Gastrocnemius medialis (tissue), 4 donors: ENCODE data around the gene CCDC91. TPM values are rescaled to one million over a fixed set of nuclear protein-coding genes. Genes with fewer than 3 reads are reported as not detected.

Experiments used
- ATAC-seq, 2 donors: fragments of 150-250 bp; one replicate each; pipeline ENCODE4 v1.9.1; 2016
- DNase-seq, 2 donors: peaks; one replicate each; pipeline ENCODE4 v3.0.0-alpha.2; 2019
- H3K27ac ChIP-seq, 4 donors: fragments of 200-600 bp; sonication (generic); 1 replicate in 1 of 4; 2 replicates in 3 of 4; pipeline ENCODE4 v1.5.1; 2016 to 2018; ENCODE audit warnings: mild to moderate bottlenecking in 2 of 4, moderate library complexity in 1 of 4
- H3K27me3 ChIP-seq, 3 donors: fragments of 200-600 bp; sonication (generic) in 2 of 3; 1 replicate in 1 of 3; 2 replicates in 2 of 3; pipeline versions ENCODE4 v1.5.1 to v1.6.0; 2016 to 2019; ENCODE audit warnings: mild to moderate bottlenecking in 1 of 3, moderate library complexity in 1 of 3
- H3K36me3 ChIP-seq, 2 donors: fragments of 200-600 bp; sonication (generic) in 1 of 2; one replicate each; pipeline ENCODE4 v1.5.1; 2017 to 2018
- H3K4me1 ChIP-seq, 2 donors: fragments of 200-600 bp; sonication (generic) in 1 of 2; one replicate each; pipeline ENCODE4 v1.5.1; 2016 to 2017; ENCODE audit warnings: mild to moderate bottlenecking in 2 of 2
- H3K4me3 ChIP-seq, 4 donors: fragments of 200-600 bp; sonication (generic) in 3 of 4; 1 replicate in 1 of 4; 2 replicates in 3 of 4; pipeline ENCODE4 v1.5.1; 2016 to 2019; ENCODE audit warnings: mild to moderate bottlenecking in 2 of 4
- H3K9me3 ChIP-seq, 3 donors: fragments of 200-600 bp; sonication (generic) in 2 of 3; 1 replicate in 1 of 3; 2 replicates in 2 of 3; pipeline ENCODE4 v1.5.1; 2016 to 2019
- CTCF ChIP-seq, 5 experiments: fragments of 450-650 bp in 3 of 5; fragments of 200-600 bp in 2 of 5; sonication (generic) in 2 of 5; IDR thresholded peaks in 4 of 5; conservative IDR thresholded peaks in 1 of 5; 1 replicate in 4 of 5; 2 replicates in 1 of 5; pipeline ENCODE4 v1.5.1; 2016 to 2019; ENCODE audit warnings: antibody characterized with exemption in 5 of 5, mild to moderate bottlenecking in 3 of 5, moderate library complexity in 3 of 5
- POLR2A ChIP-seq, 2 donors: fragments of 450-650 bp; IDR thresholded peaks; one replicate each; pipeline ENCODE4 v1.6.1; 2017; ENCODE audit warnings: antibody characterized with exemption in 2 of 2, mild to moderate bottlenecking in 2 of 2, moderate library complexity in 2 of 2
- in situ Hi-C, 4 donors: fragments of 200-750 bp; cut with MboI; loops; one replicate each; pipeline versions ENCODE4 v1.15.0 to v1.8.0; 2017; ENCODE audit warnings: low sequenced_read_pairs in 4 of 4
- intact Hi-C: fragments of 100-400 bp; cut with DNase I; formaldehyde crosslinking; loops from one replicate; pipeline ENCODE4 v1.15.1; 2023; ENCODE audit warnings: low total_unique reads
- total RNA-seq, 4 donors: library from RNA; depleted of rRNA; stranded (reverse); fragments of >200 nt; gene quantifications; one replicate each; pipeline versions ENCODE4 v1.1.0 to v1.2.3, GENCODE V29; 2016

Gene CCDC91
- total RNA-seq, 4 donors from 2014 or later = 22.3 to 50.6 (median 36.6) TPM

- H3K27ac ChIP-seq = no peak overlapping the region
- DNase-seq (peak in 1 of 2 donors; percentile 26), ATAC-seq (peak; percentile 26 to 60)
- H3K4me3 ChIP-seq = no peak overlapping the region
- no peaks in the 10 kb centered on the region for H3K4me1 ChIP-seq
- no peaks in the 10 kb centered on the region for H3K36me3 ChIP-seq
- intact Hi-C loops (no loop called here), in situ Hi-C loops (no loop called here)
- no peaks in the 10 kb centered on the region for H3K27me3 ChIP-seq
- no peaks in the 10 kb centered on the region for H3K9me3 ChIP-seq
- no peak for TF ChIP-seq POLR2A (IDR thresholded peaks at IDR 0.05)
- TF ChIP-seq CTCF (IDR thresholded peaks at IDR 0.05 in 4 of 5, conservative IDR thresholded peaks at IDR 0.05 in 1 of 5) = no peak
Measured at GRCh38 chr12:28578361-28578760, 388.1 kb downstream of the CCDC91 start.

- intact Hi-C loops (no loop called here), in situ Hi-C loops (no loop called here)
- Histone ChIP-seq H3K27me3 (no peaks in the 10 kb centered on the region), H3K9me3 (no peaks in the 10 kb centered on the region), H3K4me1 (no peaks in the 10 kb centered on the region), H3K4me3 (no peak overlapping the region), H3K36me3 (no peaks in the 10 kb centered on the region), H3K27ac (no peak overlapping the region)
- DNase-seq (no peak), ATAC-seq (no peak)
- no peak for TF ChIP-seq CTCF (IDR thresholded peaks at IDR 0.05 in 4 of 5, conservative IDR thresholded peaks at IDR 0.05 in 1 of 5)
- TF ChIP-seq POLR2A (IDR thresholded peaks at IDR 0.05) = no peak
Measured at GRCh38 chr12:28578833-28579252, 388.6 kb downstream of the CCDC91 start.

- no peaks in the 10 kb centered on the region for H3K4me1 ChIP-seq
- H3K27ac ChIP-seq = no peak overlapping the region
- no peak overlapping the region for H3K4me3 ChIP-seq
- intact Hi-C loops (no loop called here), in situ Hi-C loops (no loop called here)
- TF ChIP-seq CTCF (IDR thresholded peaks at IDR 0.05 in 4 of 5, conservative IDR thresholded peaks at IDR 0.05 in 1 of 5) (no peak), POLR2A (IDR thresholded peaks at IDR 0.05) (no peak)
- H3K36me3 ChIP-seq = no peaks in the 10 kb centered on the region
- no peak for DNase-seq
- H3K27me3 ChIP-seq = no peaks in the 10 kb centered on the region
- no peak for ATAC-seq
- H3K9me3 ChIP-seq = no peaks in the 10 kb centered on the region
Measured at GRCh38 chr12:28582672-28583376, 392.6 kb downstream of the CCDC91 start.

GRCh38 chr12:28583701-28584261 lies 393.5 kb downstream of the CCDC91 start:
- in situ Hi-C loops = no loop called here

More at GRCh38 chr12:28583701-28584261, 393.5 kb downstream of the CCDC91 start:
- Histone ChIP-seq H3K36me3 (no peaks in the 10 kb centered on the region), H3K27me3 (no peaks in the 10 kb centered on the region), H3K27ac (no peak overlapping the region), H3K9me3 (no peaks in the 10 kb centered on the region), H3K4me1 (no peaks in the 10 kb centered on the region), H3K4me3 (no peak overlapping the region)
- no peak for DNase-seq
- intact Hi-C loops = no loop called here
- ATAC-seq = no peak
- TF ChIP-seq CTCF (IDR thresholded peaks at IDR 0.05 in 4 of 5, conservative IDR thresholded peaks at IDR 0.05 in 1 of 5) (no peak), POLR2A (IDR thresholded peaks at IDR 0.05) (no peak)
